Astrocyte of the cerebellum (primary cell): ENCODE measurements around the gene TMEM26.
A peak's percentile ranks its signal among the peaks of the same experiment; 100 is the strongest.

Experiments
- DNase-seq: peaks from one replicate; pipeline ENCODE4 v3.0.0-alpha.2; 2011; ENCODE audit warnings: low read depth
- H3K4me3 ChIP-seq: 2 replicates; pipeline ENCODE4 v1.5.1; 2011; ENCODE audit warnings: mild to moderate bottlenecking, low read depth, low read length, moderate library complexity
- CTCF ChIP-seq: IDR thresholded peaks from 2 replicates; pipeline ENCODE4 v1.5.1; 2012; ENCODE audit warnings: low read length, low read depth, moderate library complexity, mild to moderate bottlenecking; ENCODE audit errors: missing control alignments
- in situ Hi-C: cut with HindIII; loops from 2 replicates; pipeline ENCODE4 v1.10.0; 2017; ENCODE audit warnings: low sequenced_read_pairs

The TMEM26 gene

GRCh38 chr10:61463035-61463909 lies 10.1 kb upstream of the TMEM26 start:
- no peak for TF ChIP-seq CTCF
- DNase-seq: peak; percentile 88
- H3K4me3 ChIP-seq: no peak overlapping the region
- in situ Hi-C loops: no loop called here

- TF ChIP-seq CTCF: no peak
- no peak overlapping the region for H3K4me3 ChIP-seq
- no peak for DNase-seq
- in situ Hi-C loops: no loop called here
Measured at GRCh38 chr10:61460835-61461234, 7.7 kb upstream of the TMEM26 start.

GRCh38 chr10:61458031-61458430 lies 4.8 kb upstream of the TMEM26 start:
- no peak for DNase-seq
- in situ Hi-C loops: no loop called here
- H3K4me3 ChIP-seq: no peak overlapping the region
- TF ChIP-seq CTCF: no peak

GRCh38 chr10:61456095-61456789 lies 3.1 kb upstream of the TMEM26 start:
- no peak for TF ChIP-seq CTCF
- H3K4me3 ChIP-seq: no peak overlapping the region
- DNase-seq: no peak
- in situ Hi-C loops: no loop called here

GRCh38 chr10:61455656-61456055 lies 2.5 kb upstream of the TMEM26 start:
- H3K4me3 ChIP-seq: no peak overlapping the region
- DNase-seq: no peak
- TF ChIP-seq CTCF: no peak
- in situ Hi-C loops: no loop called here

GRCh38 chr10:61454541-61454940 lies 1.4 kb upstream of the TMEM26 start:
- no peak for DNase-seq
- no peak overlapping the region for H3K4me3 ChIP-seq
- in situ Hi-C loops: no loop called here
- TF ChIP-seq CTCF: no peak
